Transverse colon (tissue), 4 donors: ENCODE results near the gene MPV17.

ENCODE experiments used
- POLR2A ChIP-seq: fragments of 450-650 bp; IDR thresholded peaks from one replicate; pipeline ENCODE4 v1.6.1; 2016; ENCODE audit warnings: antibody characterized with exemption, mild to moderate bottlenecking, moderate library complexity
- POLR2AphosphoS5 ChIP-seq, 3 donors: sonication (generic); formaldehyde crosslinking; IDR thresholded peaks; one replicate each; pipeline ENCODE4 v1.6.1; 2016; ENCODE audit warnings: antibody characterized with exemption in 3 of 3
- TF ChIP-seq, protein P1 (sequence below), 5 experiments: fragments of 200-600 bp in 3 of 5; fragments of 450-650 bp in 2 of 5; sonication (generic) in 3 of 5; IDR thresholded peaks; 1 replicate in 2 of 5; 2 replicates in 3 of 5; pipeline ENCODE4 v1.5.1; 2016 to 2017; ENCODE audit warnings: antibody characterized with exemption in 5 of 5, inconsistent platforms in 3 of 5, mild to moderate bottlenecking in 2 of 5, moderate library complexity in 1 of 5

DNA sequence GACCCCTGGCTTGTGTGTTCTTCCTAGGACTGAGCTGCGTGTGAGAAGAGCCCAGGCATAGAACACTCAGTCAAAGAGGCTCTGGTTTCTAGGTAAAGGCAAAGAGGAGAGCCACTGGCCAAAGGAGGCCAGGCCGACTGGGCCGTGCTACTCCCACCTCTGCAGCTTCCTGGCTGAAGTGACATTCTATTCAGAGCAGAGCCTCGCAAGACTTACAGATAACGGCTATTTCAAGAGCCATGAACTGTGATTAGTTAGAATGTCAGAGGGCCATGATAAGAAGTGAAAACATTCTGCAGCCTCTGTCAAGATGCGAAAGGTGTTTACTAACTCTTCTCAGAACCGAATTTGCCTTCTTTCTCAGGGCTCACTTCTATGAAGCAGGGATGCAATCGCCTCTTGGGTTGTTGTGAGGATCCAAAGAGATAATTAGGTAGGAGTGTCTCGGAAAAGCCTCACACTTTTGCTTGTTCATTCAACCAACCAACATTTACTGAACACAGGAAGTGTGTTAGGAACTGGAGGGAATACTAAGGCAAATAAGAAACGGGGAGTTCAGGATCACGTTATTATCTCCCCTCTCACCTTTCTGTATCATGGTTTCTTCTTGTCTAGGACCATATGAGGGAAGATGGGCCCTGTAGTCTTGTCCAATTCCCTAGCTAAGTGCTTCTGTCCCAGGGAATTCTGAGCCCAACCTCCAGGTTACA lies 51.1 kb downstream of the MPV17 start:
- no peak for TF ChIP-seq POLR2A
- TF ChIP-seq, protein P1, sequence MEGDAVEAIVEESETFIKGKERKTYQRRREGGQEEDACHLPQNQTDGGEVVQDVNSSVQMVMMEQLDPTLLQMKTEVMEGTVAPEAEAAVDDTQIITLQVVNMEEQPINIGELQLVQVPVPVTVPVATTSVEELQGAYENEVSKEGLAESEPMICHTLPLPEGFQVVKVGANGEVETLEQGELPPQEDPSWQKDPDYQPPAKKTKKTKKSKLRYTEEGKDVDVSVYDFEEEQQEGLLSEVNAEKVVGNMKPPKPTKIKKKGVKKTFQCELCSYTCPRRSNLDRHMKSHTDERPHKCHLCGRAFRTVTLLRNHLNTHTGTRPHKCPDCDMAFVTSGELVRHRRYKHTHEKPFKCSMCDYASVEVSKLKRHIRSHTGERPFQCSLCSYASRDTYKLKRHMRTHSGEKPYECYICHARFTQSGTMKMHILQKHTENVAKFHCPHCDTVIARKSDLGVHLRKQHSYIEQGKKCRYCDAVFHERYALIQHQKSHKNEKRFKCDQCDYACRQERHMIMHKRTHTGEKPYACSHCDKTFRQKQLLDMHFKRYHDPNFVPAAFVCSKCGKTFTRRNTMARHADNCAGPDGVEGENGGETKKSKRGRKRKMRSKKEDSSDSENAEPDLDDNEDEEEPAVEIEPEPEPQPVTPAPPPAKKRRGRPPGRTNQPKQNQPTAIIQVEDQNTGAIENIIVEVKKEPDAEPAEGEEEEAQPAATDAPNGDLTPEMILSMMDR (IDR thresholded peaks at IDR 0.05), result no peak
- no peak for TF ChIP-seq POLR2AphosphoS5 (IDR thresholded peaks at IDR 0.05)
